GM18907 (cell line): ENCODE data around the gene H2AZ2.

Experiments
- ATAC-seq: cut with Tn5 transposase; IDR thresholded peaks from one replicate; pipeline ENCODE4 v1.9.1; 2021; ENCODE audit warnings: mild to moderate bottlenecking, moderate library complexity; ENCODE audit not compliant: unreplicated experiment

Gene H2AZ2

GRCh38 chr7:44847920-44848634 is at the start of gene H2AZ2:
Gene H2AZ2 (minus strand): TSS chr7:44848087. CDS start chr7:44847971, 116 bp downstream.
- peak; percentile 90 for ATAC-seq

DNA sequence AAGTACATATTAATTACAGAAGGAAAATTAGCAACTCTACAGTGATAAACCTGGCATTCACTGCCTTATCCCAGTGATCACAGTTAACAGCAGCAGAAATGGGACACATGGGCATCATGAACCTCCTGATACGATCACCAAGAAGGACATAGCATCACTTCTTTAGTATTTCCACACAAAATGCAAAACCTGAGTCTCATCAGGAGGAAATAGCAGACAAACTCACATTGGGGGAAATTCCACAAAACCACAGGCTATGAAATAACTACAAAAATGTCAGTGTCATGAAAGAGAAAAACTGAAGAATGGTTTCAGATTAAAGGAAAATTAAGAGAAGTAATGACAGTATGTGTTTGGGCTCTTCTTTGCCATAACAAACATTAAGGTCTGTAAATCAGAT is 49.4 kb upstream of the H2AZ2 start:
- no peak for ATAC-seq

- no peak for ATAC-seq
Measured at GRCh38 chr7:44894888-44895580, 47.1 kb upstream of the H2AZ2 start.

DNA sequence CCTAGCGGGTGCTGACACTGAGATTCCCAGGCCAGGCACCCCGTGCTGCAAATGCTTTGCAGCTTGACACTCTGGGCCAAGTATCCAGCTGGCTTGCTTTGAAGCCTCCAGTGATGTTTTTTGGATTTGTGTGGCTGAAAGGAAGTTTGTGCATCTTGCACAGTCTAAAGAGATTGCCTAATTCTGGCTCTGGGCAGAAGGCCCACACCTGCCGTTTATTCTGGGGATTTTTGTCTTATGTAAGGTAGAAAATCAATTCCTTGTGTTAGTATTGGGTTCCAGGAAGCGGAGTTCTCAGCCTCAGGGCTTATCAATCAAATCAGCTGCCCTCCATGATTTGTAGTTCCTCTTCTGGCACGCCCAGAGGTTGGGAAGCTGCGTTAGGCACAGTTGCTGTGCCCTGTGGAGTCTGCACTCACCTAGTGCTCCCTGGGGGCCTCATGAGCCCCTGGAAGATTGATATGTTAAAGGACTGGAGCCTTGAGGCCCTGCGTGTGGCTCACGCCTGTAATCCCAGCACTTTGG is 45.9 kb upstream of the H2AZ2 start:
- ATAC-seq = no peak

- ATAC-seq = no peak
Measured at GRCh38 chr7:44891791-44892190, 43.9 kb upstream of the H2AZ2 start.

- no peak for ATAC-seq
Measured at GRCh38 chr7:44891372-44891771, 43.5 kb upstream of the H2AZ2 start.

- ATAC-seq = no peak
Measured at GRCh38 chr7:44889086-44889781, 41.3 kb upstream of the H2AZ2 start.

DNA sequence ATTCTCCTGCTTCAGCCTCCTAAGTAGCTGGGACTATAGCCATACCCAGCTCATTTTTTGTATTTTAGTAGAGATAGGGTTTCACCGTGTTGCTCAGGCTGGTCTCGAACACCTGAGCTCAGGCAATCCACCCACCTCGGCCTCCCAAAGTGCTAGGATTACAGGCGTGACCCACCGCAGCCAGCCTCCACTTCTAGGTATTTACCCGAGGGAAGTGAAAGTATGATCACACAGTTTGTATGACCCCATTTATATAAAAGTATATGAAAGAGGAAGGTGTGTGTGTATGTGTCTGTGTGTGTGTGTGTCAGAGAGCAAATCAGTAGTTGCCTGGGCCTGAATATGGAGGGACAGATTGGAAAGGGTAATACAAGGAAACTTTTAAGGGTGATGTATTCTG is 39.4 kb upstream of the H2AZ2 start:
- no peak for ATAC-seq

DNA sequence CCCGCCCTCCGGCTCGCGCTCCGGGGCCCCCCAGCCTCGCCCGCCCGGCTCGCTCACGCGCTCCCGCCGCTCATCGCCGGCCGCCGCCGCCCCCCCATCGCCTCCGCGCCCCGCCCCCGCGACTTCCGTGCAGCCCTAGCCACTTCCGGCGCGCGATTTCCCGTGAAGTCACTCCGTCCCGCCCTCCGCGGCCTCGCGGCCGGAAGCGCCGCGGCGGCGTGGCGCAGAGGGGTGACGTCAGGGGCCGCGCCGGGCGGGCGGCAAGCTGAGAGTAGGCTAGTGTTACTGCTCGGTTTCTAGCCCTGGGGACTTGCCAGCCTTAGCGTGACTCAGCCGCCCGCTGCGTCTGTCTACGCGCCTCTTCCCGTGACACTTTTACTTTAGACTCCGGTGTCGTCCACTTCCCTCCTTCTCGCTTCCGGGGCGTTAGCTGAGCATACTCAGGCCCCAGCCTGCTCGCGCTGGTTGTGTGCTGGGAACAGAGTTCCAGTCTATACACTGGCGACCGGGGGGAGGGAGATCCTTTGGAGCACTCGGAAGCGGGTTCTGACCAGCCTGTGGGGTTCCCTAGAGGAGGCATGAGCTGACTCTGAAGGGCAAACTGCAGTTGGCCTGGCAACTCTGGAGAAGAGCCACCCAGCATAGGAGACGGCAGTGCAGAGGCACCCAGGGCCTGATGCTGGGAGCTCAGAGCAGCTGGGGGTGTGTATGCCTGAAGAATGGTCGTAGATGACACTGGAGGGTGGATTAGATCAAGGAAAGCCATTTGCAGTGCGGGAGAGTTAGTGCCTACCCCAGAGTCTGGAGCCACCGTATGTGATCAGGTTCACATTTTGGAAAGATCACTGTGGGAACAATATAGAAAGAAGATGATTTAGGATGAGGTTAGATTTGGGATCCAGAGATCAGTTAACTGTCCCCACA is 37.8 kb upstream of the H2AZ2 start, which contains the start of gene PURB:
Gene PURB (minus strand): TSS at position 137 of the 924 bp plus-strand sequence. CDS start 182 bp downstream, outside the sequence.
- peak; percentile 88 for ATAC-seq

GRCh38 chr7:44884621-44885393 is 36.9 kb upstream of the H2AZ2 start:
- ATAC-seq = peak; percentile 35

DNA sequence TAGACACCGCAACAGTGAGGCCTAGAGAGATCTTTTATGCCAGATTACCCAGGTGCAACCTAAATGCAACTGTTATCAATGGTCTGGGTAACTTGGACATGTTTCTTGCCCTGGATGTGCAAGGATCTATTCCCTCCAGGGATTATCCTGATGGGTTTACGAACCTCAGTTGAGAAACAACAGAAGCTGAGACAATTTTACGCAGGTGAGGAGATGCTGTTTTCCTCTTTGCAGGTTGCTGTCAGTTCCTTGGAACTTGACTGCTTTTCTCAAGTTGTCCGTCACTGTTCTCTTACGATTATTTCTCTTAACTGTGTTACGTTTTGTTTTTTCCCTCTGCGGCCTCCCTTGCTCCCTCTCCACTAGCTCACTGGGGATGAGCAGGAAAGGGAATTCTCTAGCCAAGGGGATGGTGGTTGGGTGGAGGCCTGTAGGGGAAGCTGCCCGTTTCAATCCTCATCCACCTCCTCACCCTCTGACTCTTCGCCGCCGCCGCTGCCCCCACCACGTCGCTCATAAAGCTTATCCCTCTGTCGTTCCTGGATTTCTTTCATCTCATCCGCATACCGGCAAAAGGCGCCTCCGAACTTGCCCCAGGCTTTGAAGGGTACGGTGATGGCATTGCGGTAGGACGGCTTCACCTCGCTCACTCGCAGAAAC is 36.2 kb upstream of the H2AZ2 start:
- no peak for ATAC-seq

DNA sequence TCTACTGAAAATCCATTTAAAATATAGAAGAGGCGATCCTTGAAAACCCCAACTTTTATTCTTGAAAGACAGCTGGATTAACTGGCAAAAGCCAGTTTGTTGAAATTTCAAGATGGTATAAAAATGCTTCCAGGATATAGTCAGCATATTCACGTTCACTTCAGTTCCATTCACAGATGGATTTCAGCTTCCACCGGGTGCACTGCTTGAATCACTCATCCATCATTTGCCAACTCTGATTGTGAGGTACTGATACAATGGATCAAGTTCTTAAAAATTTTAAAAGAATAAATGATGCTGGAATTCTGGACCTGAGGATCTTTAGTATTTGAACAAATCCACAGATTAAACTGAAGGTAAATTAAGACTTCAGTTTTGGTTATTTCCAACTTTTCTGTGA is 35.0 kb upstream of the H2AZ2 start:
- ATAC-seq = no peak

GRCh38 chr7:44881610-44882009 is 33.7 kb upstream of the H2AZ2 start:
- peak; percentile 17 for ATAC-seq

DNA sequence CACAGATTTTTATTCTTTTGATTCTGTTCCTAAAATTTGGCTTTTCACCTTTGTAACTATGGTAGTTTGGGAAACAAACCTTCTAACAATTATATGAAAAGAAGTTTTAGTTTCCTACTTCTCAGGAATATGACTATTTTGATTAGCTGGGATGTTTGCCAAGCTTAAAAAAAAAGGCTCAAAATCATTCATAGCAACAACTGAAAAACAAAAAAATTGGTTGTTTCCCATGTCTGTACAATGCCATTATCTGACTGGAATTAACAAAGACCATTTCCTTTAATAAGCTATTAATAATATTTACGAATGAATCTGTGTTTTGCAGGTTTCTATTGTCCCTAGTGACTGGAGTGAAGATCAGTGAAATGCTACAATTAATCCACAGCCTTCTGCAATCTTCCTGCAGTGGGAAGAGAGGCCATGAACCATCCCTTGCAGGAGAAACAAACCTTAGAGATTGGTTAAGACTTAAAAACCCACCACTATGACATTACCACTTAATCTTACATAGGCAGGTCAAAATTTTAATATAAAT is 33.2 kb upstream of the H2AZ2 start:
- ATAC-seq = no peak

DNA sequence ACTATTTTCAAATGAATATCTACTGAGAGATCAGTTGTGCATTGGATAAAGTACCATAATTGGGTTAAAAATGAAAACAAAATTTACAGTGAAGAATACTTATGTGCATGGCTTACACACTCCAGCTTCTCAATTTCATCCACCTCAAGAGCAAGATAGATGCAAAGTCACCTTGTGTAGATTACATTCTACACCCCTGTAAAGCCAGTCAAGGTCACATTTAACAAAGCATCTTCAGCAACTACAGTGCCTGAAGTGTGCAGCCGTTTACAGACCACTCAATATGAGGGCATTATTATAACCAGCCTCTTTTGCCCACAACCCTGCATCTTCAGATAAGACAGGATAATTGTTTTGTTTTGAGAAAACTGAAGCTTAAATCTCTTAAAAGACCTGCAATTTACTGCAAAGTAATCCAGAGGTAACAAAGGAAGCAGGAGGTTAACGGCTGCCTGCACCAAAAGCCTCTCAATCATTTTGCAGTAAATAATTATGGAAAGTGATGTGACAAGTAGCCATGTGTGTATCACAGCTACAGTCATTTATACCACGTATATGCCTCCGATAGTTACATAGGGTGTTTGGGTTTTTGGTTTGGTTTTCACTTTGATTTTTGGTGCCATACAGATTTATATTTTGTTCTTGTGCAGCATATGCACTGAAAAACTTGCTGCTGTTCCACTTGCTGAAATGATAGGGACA is 32.6 kb upstream of the H2AZ2 start:
- no peak for ATAC-seq

DNA sequence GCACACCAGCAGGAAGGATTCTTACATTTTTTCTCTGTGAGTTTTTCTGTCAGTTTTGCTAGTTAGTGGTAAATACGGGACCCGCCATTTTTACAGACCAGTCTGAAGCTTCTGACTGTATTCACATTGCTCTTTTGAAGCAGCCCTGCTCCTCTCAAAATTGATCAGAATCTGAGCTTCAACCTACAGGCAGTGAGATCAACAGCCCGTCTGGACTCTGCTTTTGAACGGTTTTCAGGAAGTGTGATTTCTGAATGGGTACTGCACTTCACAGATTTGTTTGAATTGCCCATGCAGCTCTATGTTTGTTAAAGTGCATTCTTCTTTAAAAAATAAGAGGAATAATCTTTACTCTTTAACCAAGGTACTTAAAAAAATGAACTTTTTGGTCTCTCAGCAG is 28.5 kb upstream of the H2AZ2 start:
- no peak for ATAC-seq

DNA sequence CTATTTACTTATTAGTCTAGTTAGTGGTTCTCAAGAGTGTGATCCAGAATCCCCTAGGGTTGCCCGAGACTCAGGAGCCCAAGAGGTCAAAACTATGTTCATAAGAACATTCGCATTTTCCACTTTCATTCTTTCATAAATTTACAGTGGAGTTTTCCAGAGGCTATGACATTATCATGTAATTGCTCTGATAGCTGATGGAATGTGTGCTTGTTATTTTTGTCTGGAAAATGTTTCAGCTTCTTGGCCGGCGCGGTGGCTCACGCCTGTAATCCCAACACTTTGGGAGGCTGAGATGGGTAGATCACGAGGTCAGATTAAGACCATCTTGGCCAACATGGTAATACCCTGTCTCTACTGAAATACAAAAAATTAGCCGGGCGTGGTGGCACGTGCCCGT is 27.4 kb upstream of the H2AZ2 start:
- ATAC-seq = no peak

DNA sequence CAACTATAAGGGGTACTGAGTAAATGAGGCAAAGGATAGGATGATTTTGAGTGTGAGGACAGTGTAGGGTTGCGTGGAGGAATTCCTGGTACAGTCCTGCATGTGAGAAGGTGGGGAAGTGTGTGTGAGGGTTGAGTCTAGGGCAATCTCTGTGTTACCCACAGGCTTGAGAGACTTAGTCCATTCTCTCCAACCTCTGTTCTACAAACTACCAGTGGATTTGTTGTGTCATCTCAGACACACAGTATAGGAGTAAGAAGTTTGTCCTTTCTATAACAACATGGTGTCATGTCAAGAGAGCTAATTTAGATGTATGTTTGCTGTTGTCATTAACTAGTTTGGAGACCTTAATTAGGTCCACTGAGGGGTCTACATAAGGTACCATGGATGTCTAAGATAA is 24.9 kb upstream of the H2AZ2 start:
- no peak for ATAC-seq
